Left renal cortex interstitium (tissue), 4 donors: ENCODE results near the gene RPS6KA5. TPM values are rescaled to one million over a fixed set of nuclear protein-coding genes. Genes with fewer than 3 reads are reported as not detected.
"Not testable (repeated sequence)": the region's sequence is repeated elsewhere in the genome, so short reads cannot be mapped to it uniquely, and the experiment has no call there.

Experiments
- DNase-seq, 4 donors: peaks; one replicate each; pipeline ENCODE4 v3.0.0-alpha.2; 2013; ENCODE audit warnings: low read depth in 4 of 4, low spot score in 2 of 4, missing footprints in 1 of 4
- polyA plus RNA-seq, 4 donors: library from polyadenylated mRNA; unstranded; fragments of 120-200 nt; gene quantifications; one replicate each; pipeline ENCODE4 v1.2.1, GENCODE V29; 2013; ENCODE audit not compliant: insufficient read length in 4 of 4

The RPS6KA5 gene
- polyA plus RNA-seq, 4 donors: 6.0 to 8.7 (median 7.7) TPM

- DNase-seq: not testable (repeated sequence)
Measured at GRCh38 chr14:90953643-90954042, 106.8 kb downstream of the RPS6KA5 start.

- no peak for DNase-seq
Measured at GRCh38 chr14:90943367-90943766, 117.1 kb downstream of the RPS6KA5 start.

- DNase-seq: no peak
Measured at GRCh38 chr14:90942511-90942910, 117.9 kb downstream of the RPS6KA5 start.

GRCh38 chr14:90941706-90942105, 118.7 kb downstream of the RPS6KA5 start:
- DNase-seq: no peak

- DNase-seq: no peak
Measured at GRCh38 chr14:90940318-90940962, 120.0 kb downstream of the RPS6KA5 start.

- DNase-seq: not testable (repeated sequence)
Measured at GRCh38 chr14:90939252-90939795, 121.1 kb downstream of the RPS6KA5 start.

GRCh38 chr14:90938615-90939014, 121.8 kb downstream of the RPS6KA5 start:
- DNase-seq: no peak

GRCh38 chr14:90936757-90937440, 123.5 kb downstream of the RPS6KA5 start:
- no peak for DNase-seq

- DNase-seq: no peak
Measured at GRCh38 chr14:90924621-90925340, 135.7 kb downstream of the RPS6KA5 start.

GRCh38 chr14:90922141-90922540, 138.3 kb downstream of the RPS6KA5 start:
- no peak for DNase-seq

GRCh38 chr14:90911121-90911520, 149.3 kb downstream of the RPS6KA5 start:
- no peak for DNase-seq

GRCh38 chr14:90907178-90907577, 153.3 kb downstream of the RPS6KA5 start:
- no peak for DNase-seq

GRCh38 chr14:90905531-90905930, 154.9 kb downstream of the RPS6KA5 start:
- DNase-seq: no peak

GRCh38 chr14:90903101-90903500, 157.3 kb downstream of the RPS6KA5 start:
- peak; percentile 29 to 35 (median 32) for DNase-seq

- DNase-seq: no peak
Measured at GRCh38 chr14:90900476-90901083, 159.9 kb downstream of the RPS6KA5 start.

GRCh38 chr14:90897022-90897421, 163.4 kb downstream of the RPS6KA5 start:
- no peak for DNase-seq

- no peak for DNase-seq
Measured at GRCh38 chr14:90894241-90894640, 166.2 kb downstream of the RPS6KA5 start.

- DNase-seq: no peak
Measured at GRCh38 chr14:90893510-90893909, 166.9 kb downstream of the RPS6KA5 start.

- DNase-seq: no peak
Measured at GRCh38 chr14:90892970-90893369, 167.5 kb downstream of the RPS6KA5 start.

- no peak for DNase-seq
Measured at GRCh38 chr14:90891326-90891725, 169.1 kb downstream of the RPS6KA5 start.
